ENCODE measurements around the gene VAV3. TPM values are rescaled to one million over a fixed set of nuclear protein-coding genes. Genes with fewer than 3 reads are reported as not detected.

The VAV3 gene
- total and polyA plus RNA-seq, 2 of the 8 experiments (the other 6 are each of a cell fraction or from before 2014, with no cell fraction given), result 2.9 to 7.9 TPM

DNA sequence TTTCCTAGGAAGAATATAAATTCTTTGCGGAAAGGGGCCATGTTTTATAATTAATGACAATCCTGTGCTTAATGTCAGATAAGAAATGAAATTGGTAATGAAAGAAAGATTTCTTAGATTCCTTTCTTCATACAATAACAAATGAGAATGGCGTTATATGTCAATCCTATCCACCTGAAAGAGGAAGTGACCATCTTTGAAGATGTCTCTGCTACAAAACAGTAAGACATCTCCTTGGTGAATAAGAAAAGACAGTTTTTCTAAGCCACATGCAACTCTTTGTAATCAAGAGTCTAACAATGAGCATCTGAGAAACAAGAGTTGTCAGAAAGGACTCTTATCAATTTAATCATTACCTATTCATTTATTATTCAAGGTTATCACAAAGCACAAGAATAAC is 286.0 kb downstream of the VAV3 start (continued):
- TF ChIP-seq POLR2AphosphoS5 (IDR thresholded peaks at IDR 0.05; ENCODE audit: low read depth, low read length) (no peak), SUZ12 (IDR thresholded peaks at IDR 0.05; ENCODE audit: low read length) (no peak), BACH1 (IDR thresholded peaks at IDR 0.05; ENCODE audit: low read length) (no peak), CREB1 (IDR thresholded peaks at IDR 0.05) (no peak)
